HG03460 (cell line): ENCODE data around the gene EXTL2.
"Not testable (repeated sequence)": the region's sequence is repeated elsewhere in the genome, so short reads cannot be mapped to it uniquely, and the experiment has no call there.

Experiments used
- ATAC-seq: cut with Tn5 transposase; IDR thresholded peaks from one replicate; pipeline ENCODE4 v1.9.1; 2021; ENCODE audit not compliant: unreplicated experiment

The EXTL2 gene, protein sequence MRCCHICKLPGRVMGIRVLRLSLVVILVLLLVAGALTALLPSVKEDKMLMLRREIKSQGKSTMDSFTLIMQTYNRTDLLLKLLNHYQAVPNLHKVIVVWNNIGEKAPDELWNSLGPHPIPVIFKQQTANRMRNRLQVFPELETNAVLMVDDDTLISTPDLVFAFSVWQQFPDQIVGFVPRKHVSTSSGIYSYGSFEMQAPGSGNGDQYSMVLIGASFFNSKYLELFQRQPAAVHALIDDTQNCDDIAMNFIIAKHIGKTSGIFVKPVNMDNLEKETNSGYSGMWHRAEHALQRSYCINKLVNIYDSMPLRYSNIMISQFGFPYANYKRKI

DNA sequence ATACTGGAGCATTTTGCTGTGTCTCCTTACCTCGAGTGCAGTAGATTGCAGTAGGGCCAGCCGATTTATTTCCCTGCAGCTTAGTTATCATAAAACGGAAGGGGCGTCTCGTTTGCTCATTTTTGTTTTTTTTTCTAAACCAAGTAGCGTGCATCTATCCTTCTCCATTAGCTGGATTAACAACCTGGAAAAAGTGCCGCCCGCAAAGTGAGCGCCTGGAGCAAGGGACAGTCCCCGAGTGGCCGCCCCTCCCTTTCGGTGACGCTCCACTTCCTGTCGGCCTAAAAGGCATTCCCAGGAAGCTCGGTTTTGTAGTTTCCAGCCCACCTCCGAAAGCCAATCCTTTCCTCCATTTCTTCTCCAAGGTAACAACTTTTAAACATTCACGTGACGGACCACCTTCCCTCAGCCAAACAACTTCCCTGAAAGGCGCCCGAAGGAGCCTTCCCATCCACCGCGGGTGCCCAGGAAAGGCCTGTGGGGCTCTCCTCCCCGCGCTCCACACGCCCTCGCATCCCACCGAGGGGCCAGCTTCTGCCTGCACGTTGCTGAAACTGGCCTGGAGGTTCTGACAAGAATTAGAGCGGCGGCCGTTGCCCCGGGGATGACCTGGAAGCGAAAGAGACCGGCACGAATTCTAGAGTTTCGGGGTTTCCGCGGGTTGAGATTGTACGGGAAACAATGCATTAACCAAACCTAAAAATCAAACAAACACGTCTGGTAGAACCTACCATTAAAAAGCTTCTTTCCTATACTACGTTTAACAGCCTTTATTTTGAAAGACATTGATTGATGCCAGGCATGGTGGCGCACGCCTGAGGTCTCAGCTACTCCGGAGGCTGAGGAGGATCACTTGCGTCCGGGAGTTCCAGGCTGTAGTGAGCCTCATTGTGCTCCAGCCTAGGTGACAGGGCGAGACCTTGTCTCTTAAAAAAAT is at the start of gene EXTL2:
EXTL2 (minus strand) TSS at position 240 of the 937 bp plus-strand sequence. CDS start 6,085 bp downstream, outside the sequence.
- ATAC-seq: peak; percentile 36

DNA sequence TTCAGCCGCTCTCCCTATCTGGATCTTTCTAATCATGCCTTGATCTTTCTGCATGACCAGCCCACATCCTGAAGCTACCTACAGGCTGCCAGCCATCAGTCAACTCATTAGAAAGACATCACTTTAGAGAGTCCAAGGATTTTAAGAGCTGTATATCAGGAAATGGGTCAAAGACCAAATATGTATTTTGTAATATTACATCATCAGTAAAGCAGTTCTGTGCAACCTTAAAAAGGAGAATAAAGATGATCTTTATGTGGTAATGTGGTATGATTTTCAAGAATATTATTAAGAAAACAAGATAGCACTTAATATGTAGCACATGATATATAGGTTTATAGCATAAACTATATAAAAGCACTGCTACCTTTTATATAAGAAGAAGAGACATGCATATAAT is 48.9 kb upstream of the EXTL2 start:
- no peak for ATAC-seq

DNA sequence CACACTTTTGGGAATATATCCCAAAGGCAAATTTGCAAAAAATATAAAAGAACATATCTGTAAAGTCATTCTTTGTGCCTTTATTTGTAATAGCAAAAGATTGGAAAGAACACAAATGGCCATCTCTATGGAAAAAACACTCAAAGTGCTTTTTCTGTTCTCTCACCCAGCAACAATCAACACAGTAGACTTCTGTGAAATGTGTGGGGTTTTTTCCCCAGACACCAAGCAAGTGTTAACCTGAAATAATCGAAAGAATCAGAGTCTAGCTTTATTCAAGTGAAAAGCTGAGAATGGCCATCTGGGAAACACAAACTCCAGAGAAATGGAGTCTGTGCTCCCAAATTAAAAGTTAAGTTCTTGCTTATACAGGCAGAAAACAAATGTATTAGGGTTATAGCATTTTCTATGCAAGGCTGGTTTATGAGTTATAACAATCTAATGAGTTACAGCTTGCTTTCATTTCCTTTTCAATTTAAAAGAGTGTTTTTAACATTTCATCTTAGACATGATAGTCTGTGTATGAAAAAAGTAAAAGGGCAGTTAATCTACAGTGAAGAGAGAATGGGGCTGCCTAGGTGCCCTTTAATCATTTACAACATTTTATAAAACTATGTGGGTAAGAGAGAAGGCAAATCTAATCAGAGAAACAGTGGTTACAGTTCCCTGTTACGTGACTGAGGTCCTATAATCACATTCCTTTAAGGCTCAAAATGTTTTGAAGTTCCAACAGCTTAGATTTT is 47.8 kb upstream of the EXTL2 start:
- ATAC-seq: no peak

DNA sequence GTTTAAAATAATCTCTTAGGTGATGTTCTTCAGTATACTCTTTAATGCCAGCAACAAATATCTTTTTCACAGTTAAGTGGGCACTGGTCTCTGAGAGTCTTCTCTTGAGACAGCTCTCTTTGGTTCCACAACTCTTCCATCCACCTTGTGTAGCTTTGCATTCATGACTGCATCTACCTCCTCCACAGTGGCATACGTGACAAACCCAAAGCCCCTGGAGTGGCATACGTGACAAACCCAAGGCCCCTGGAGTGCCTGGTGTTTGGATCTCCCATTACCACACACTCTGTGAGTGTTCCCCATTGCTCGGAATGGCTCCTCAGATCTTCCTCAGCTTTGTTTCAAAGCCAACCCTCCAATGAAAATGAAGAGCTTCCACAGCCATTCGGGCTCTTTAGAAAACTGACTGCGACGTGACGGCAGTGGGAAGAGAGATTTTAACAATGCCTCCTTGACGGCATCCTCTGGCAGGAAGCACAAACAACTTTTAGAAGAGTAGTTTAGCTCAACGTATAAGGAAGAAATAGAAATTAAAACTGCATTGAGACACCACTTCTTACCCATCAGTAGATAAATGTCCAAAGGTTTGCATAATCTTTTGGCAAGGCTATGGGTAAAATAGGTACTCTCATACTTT is 47.1 kb upstream of the EXTL2 start:
- ATAC-seq: no peak

DNA sequence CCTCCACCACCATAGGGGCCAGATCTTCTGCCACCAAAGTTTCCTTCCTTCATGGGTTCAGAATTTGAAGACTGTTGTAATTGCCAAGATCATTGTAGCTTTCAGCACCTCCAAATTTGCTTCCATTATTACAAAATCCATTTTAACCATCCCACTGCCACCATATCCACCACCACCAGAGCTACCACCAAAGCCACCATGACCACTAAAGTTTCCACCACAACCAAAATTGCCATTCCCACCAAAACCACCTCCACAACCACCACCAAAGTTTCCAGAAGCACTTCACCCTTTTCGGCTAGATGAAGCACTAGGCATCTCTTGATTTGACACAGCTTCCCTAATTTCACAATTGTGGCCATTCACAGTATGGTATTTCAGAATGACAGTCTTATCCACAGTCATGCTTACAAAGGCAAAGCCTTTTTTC is 46.5 kb upstream of the EXTL2 start:
- no peak for ATAC-seq

DNA sequence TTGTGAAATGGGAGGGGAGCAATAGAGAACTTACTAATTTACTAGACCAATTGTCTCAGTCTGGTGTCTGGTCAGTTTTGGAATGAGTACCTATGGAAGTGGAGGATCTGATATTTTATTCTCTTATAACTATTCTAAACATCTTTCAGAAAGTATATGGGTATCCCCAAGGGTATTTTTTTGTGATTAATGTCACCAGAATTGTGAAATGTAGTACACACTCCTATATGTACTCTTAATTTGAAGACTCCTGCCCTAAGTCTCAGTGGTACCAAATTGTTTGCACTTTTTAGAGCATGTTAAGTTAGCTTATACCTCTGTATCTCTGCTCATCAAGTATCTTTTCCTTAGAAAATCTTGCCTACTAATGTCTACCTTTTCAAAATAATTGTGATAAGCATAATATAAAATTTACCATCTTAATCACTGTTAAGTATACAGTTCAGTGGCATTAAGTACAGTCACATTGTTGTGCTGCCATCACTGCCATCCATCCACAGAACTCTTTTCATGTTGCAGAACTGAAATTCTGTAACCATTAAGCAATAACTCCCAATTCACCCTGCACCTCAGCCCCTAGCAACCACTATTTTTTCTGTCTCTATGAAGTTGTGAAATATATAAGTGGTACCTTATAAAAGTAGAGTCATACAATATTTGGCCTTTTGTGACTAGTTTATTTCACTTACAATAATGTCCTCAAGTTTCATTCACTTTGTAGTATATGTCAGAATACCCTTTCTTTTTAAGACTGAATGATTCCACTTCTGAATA is 41.7 kb upstream of the EXTL2 start:
- ATAC-seq: no peak

DNA sequence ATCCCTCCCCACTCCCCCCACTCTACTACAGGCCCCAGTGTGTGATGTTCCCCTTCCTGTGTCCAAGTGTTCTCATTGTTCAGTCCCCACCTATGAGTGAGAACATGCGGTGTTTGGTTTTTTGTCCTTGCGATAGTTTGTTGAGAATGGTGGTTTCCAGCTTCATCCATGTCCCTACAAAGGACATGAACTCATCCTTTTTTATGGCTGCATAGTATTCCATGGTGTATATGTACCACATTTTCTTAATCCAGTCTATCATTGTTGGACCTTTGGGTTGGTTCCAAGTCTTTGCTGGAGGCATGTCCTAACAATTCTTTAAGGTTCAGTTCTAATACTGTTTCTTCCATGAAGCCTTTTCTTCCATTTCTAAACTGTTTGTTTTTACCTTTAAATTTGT is 38.9 kb upstream of the EXTL2 start:
- not testable (repeated sequence) for ATAC-seq

DNA sequence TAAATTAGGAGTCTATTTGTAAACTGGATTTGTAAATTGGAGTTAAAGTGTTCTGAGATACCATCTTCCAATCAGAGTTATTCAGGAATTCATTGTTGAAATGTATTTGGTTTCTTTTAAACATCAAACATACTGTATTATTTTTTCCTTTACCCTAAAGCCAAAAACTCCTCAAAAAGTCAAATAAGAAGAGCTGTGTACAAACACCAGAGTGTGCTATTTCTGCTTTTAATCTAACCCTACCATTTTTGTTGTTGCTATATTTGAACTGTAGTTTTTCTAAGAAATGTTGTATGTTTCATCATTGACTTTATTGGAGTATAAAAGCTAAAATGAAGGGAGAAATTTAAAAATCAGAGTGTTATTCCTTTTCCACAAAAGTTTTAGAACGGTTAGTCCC is 37.1 kb upstream of the EXTL2 start:
- no peak for ATAC-seq

DNA sequence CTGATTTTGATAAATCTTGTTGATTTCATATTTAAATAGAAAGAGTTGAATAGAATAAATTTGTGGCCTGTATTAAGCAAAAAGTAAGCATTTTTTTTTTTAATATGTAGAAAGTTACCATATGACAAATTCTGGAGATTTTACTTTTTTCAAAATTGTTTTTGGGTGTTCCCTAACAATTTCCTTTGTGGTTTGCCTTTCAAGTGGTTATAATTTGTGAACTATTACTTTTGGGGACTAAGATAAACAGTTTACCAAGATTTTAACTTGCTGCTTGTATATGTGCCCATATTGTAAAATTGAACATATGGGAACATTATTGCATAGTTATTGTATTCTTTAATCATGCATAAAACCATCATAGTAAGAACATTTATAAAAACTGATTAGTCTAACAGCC is 35.9 kb upstream of the EXTL2 start:
- ATAC-seq: no peak

DNA sequence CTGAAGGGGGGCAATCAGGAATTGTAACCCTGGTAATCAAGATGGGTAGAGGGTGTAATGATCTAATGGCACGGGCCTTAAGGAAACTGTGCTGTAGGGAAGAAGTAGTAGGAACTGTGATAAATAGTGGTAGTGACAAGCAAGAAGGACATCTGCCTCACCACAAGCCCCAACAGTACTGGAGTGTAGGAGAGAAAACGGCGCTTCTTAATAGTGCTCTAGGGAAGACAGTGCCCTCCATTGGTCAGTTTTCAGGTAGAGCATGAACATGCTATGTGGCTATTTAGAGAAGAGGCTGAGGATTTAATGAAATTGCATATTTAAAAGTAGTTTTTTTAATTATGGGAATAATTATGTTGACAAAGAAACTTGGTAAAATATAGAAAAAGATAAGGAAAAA is 33.5 kb upstream of the EXTL2 start:
- ATAC-seq: no peak

DNA sequence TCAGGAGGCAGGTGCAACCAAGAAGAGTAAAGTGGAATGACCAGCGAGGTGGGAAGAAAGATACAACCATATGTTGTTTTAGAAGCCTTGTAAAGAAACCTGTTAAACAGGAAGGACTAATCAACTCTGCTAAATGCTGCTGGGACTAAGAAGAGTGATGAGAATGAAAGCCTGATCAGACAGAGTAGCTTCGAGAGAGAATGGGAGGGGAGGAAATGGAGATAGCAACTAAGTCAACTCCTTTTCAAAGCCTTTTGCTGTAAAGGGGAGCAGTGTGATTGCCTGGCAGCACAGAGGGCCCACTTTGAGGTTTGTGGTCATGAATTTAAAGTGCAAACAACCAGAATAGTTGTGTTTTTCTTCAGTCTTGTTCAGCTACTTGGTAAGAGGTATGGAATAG is 32.6 kb upstream of the EXTL2 start:
- ATAC-seq: no peak

DNA sequence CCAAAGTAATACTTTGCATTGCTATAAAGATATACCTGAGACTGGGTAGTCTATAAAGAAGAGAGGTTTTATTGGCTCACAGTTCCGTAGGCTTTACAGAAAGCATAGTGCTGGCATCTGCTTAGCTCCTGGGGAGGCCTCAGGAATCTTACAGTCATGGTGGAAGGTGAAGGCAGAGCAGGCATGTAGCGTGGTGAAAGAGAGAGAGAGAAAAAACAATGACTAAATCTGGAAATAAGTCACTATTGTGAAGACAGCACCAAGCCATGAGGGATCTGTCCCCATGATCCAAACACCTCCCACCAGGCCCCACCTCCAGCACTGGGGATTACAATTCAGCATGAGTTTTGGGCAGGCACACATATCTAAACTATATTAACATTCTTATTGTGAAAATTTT is 31.6 kb upstream of the EXTL2 start:
- no peak for ATAC-seq

DNA sequence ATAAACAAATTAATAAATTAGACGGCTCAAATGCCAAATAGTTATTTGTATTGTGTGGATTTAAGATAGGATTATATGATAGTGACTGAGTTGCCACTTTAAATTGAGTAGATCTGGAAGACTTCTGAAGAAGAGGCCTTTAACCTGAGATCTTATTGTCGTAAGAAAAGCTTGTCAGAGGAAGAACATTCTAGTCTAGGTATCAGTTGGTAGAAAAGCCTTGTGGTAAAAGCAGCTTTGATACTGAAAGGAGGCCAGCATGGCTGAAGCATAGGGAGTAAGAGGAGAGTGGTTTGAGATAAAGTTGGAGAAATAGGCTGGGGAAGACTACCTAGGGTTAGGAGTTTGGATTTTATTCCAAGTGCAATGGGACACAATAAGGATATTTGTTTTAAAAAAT is 30.3 kb upstream of the EXTL2 start:
- ATAC-seq: no peak

DNA sequence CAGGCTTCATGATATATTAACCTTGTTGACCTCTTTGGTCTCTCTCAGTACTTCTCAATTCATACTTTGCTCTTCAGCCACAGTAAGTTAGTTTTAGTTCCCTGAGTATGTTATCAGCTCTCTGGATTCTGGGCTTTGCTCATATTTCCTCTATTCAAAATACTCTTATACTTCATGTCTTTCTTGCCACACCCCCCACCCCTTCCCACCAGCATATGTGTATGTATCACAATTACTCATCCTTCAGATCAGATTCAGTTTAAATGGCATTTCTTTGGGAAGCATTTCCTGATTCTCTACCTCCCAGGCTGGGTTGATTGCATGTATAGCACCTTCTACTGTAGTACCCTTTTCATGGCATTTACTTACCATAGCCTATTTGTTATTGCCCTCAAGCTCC is 29.6 kb upstream of the EXTL2 start:
- no peak for ATAC-seq

DNA sequence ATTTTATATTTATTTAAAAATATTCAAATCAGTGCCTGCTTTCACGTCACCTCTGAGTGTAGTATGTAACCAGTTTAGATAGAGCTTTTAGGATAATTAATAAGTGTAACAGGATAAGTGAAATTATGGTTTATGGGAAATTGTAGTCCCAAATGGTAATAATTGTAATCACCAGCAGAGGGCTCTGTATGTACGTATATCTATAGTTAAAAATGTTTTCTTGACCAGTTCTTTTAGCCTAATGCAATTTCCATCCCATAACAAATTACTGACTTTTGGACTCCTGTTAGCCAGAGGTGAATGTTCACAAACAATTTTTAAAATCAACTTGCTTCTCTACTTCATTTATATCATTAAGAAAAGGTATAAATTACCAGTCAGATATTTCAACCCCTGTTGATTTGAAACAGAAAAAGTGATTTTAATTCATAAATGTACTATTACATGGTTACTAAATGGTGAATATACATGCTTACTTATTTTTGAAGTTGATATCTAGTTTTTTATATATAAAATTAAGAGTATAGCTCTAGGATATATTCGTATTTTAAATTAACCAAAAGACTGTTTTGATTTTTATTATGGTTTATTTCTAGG is 26.6 kb upstream of the EXTL2 start:
- ATAC-seq: no peak

DNA sequence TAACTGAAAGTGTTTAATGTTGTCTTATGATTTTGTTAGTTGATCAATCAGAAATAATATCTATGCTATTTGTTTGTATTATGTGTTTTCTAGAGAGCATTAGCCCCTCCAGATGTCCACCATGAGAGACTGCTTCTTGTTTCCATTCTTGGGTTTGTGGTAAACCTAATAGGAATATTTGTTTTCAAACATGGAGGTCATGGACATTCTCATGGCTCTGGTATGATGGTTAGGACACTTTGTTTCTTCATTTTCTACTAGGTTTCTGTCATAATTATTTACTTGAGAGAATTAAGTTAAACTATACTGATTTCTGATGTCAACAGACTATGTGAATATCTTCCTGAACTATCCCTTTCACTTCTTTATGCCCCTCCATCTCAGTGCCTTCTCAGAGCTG is 17.4 kb upstream of the EXTL2 start:
- ATAC-seq: no peak

DNA sequence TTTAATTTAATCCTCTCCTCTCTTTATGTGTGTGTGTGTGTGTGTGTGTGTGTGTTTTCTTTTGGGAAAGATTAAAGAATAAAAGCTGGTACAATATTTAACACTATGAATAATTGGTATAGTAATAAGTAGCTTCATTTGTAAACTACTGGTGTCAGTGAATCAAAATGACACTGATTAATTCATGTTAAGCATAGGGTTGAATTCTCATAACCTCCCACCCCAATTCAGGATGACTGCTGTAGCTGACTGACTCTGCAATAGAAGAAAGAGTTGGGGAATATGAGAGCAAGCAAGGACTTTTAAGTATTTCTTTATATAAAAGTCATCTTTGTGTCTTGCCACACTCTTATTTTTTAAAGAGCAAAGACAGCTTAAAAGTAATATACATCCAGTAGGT is 14.4 kb upstream of the EXTL2 start:
- ATAC-seq: no peak

DNA sequence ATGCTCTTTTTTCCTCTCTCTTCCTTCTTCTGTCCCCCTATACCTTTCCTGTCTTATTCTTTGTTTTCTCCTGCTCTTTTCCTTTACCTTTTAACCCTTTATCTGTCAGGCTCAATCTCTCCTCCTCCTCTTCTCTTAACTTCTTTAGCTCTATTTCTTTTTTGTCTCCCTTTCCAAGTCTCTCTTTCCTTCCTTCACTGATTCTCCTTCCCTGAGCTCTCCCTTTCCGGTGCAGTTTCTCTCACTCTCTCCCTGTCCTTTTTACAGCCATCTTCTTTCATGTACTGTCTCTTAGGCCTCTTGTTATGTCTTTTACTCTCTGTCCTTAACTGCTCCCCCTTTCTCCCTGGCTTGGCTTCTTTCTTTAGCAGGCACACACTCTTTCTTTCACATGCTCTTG is 13.2 kb upstream of the EXTL2 start:
- ATAC-seq: no peak

DNA sequence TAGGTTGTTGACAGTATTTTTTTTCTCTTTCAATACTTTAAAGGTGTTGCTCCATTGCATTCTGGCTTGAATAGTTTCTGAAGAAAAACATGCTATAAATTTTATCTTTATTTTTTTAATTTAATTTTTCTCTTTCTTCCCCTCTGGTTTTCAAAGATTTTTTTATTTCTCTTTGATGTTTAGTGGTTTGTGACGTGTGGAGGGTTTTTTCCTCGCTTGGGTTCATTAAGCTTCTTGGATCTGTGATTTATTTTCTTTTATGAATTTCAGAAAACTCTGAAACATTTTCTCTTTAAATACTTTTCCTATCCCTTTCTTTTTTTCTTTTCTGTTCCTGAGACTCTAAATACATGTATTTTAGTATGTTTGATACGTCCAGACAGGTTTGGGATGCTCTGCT is 10.5 kb upstream of the EXTL2 start:
- no peak for ATAC-seq

DNA sequence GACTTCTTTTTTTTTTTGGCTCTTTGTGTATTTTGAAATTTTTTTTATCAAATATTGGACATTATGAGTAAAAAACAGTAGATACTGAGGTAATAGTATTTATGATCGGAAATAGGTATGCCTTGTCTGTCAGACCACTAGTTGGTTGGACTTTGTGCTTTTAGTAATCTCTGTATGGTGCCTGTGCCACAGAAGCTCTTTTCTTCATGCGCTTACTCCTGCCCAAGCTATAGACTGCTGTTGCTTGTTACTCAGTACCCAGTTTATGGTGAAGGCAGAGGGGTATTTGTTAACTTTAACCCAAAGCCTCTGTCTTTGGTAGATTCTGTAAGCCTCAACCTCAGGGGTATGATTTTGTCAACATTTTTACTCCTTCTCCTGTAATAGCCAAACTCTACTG is 9.9 kb upstream of the EXTL2 start:
- no peak for ATAC-seq
